Measurements from ENCODE around the gene ZNF518A. TPM values are rescaled to one million over a fixed set of nuclear protein-coding genes. Genes with fewer than 3 reads are reported as not detected.

The ZNF518A gene
- total RNA-seq (2022) (16.0 and 18.5 TPM in 2 replicates), Bru-seq, nascent RNA (percentile 85 among the genes with signal in this experiment), BruChase-seq, experiment 1, labeled RNA remaining after a 6-hour chase (percentile 93 among the genes with signal in this experiment), BruChase-seq, experiment 2, labeled RNA remaining after a 2-hour chase (percentile 97 among the genes with signal in this experiment)
- long read RNA-seq, partial matches to known transcripts = 0 of 4 reads
- long read RNA-seq, other reads (novel, unspliced or antisense) = 4 of 4 reads

- H3K27me3 Mint-ChIP-seq (ENCODE audit: unreplicated experiment) = no peaks in the 10 kb centered on the region
- DNase-seq = peak; percentile 83
- no peak for TF ChIP-seq CTCF (IDR thresholded peaks at IDR 0.05; ENCODE audit: unreplicated experiment)
- no peaks in the 10 kb centered on the region for H3K4me1 Mint-ChIP-seq (ENCODE audit: low read depth, unreplicated experiment)
- TSS peak; percentile 98 for BruUV-seq (replicated peaks)
- peaks cover 28% of the 10 kb centered on the region for H3K36me3 Mint-ChIP-seq (ENCODE audit: insufficient read depth, unreplicated experiment)
- no peaks in the 10 kb centered on the region for H3K9me3 Mint-ChIP-seq (ENCODE audit: low read depth, unreplicated experiment)
- peak within 1 kb of the TSS; percentile 94 for H3K27ac Mint-ChIP-seq (ENCODE audit: unreplicated experiment)
- intact Hi-C loops (cut with micrococcal nuclease; ENCODE audit: unreplicated experiment) = loop anchor here (2.0 kb wide), 1 partner anchor 41 kb away; no protein-coding TSS in a partner anchor
- CTCF ChIA-PET = interaction anchor here (1.3 kb wide), 1 partner anchor 86 kb away, joined by 5 read pairs; the partner anchor contains the start of gene CCNJ
- peak within 1 kb of the TSS; percentile 89 for H3K4me3 Mint-ChIP-seq (ENCODE audit: low read depth, unreplicated experiment)
These were observed at the start of gene ZNF518A for GRCh38 chr10:96129387-96130325. Gene ZNF518A, plus strand, starts transcription at chr10:96130297. Its CDS starts 26,026 bp downstream, at chr10:96156323.

GRCh38 chr10:96082153-96082552, 47.9 kb upstream of the ZNF518A start:
- no peaks in the 10 kb centered on the region for H3K4me1 Mint-ChIP-seq (ENCODE audit: low read depth, unreplicated experiment)
- H3K9me3 Mint-ChIP-seq (ENCODE audit: low read depth, unreplicated experiment) = no peaks in the 10 kb centered on the region
- no peaks in the 10 kb centered on the region for H3K36me3 Mint-ChIP-seq (ENCODE audit: insufficient read depth, unreplicated experiment)
- no peak overlapping the region for H3K4me3 Mint-ChIP-seq (ENCODE audit: low read depth, unreplicated experiment)
- no peak for TF ChIP-seq CTCF (IDR thresholded peaks at IDR 0.05; ENCODE audit: unreplicated experiment)
- no peak overlapping the region for H3K27ac Mint-ChIP-seq (ENCODE audit: unreplicated experiment)
- intact Hi-C loops (cut with micrococcal nuclease; ENCODE audit: unreplicated experiment) = no loop called here
- no peak for DNase-seq
- BruUV-seq (replicated peaks) = no TSS peak
- CTCF ChIA-PET = no interaction called here
- H3K27me3 Mint-ChIP-seq (ENCODE audit: unreplicated experiment) = no peaks in the 10 kb centered on the region

GRCh38 chr10:96082748-96083147, 47.3 kb upstream of the ZNF518A start:
- no peak overlapping the region for H3K27ac Mint-ChIP-seq (ENCODE audit: unreplicated experiment)
- no peak overlapping the region for H3K4me3 Mint-ChIP-seq (ENCODE audit: low read depth, unreplicated experiment)
- no TSS peak for BruUV-seq (replicated peaks)
- DNase-seq = no peak
- H3K4me1 Mint-ChIP-seq (ENCODE audit: low read depth, unreplicated experiment) = no peaks in the 10 kb centered on the region
- H3K9me3 Mint-ChIP-seq (ENCODE audit: low read depth, unreplicated experiment) = no peaks in the 10 kb centered on the region
- no peak for TF ChIP-seq CTCF (IDR thresholded peaks at IDR 0.05; ENCODE audit: unreplicated experiment)
- intact Hi-C loops (cut with micrococcal nuclease; ENCODE audit: unreplicated experiment) = no loop called here
- H3K27me3 Mint-ChIP-seq (ENCODE audit: unreplicated experiment) = no peaks in the 10 kb centered on the region
- no peaks in the 10 kb centered on the region for H3K36me3 Mint-ChIP-seq (ENCODE audit: insufficient read depth, unreplicated experiment)
- CTCF ChIA-PET = no interaction called here

GRCh38 chr10:96089116-96089515, 41.0 kb upstream of the ZNF518A start:
- Mint-ChIP-seq H3K9me3 (ENCODE audit: low read depth, unreplicated experiment) (no peaks in the 10 kb centered on the region), H3K36me3 (ENCODE audit: insufficient read depth, unreplicated experiment) (peaks cover 10% of the 10 kb centered on the region), H3K27ac (ENCODE audit: unreplicated experiment) (peak overlapping the region; percentile 94), H3K4me1 (ENCODE audit: low read depth, unreplicated experiment) (no peaks in the 10 kb centered on the region), H3K27me3 (ENCODE audit: unreplicated experiment) (peaks cover 19% of the 10 kb centered on the region), H3K4me3 (ENCODE audit: low read depth, unreplicated experiment) (peak overlapping the region; percentile 73)
- BruUV-seq (replicated peaks) = no TSS peak
- no peak for DNase-seq
- intact Hi-C loops (cut with micrococcal nuclease; ENCODE audit: unreplicated experiment) = loop anchor here (2.0 kb wide), 1 partner anchor 42 kb away; the partner anchor contains the start of gene ZNF518A
- CTCF ChIA-PET = interaction anchor here (0.5 to 1.6 kb wide), 3 partner anchors 41 to 588 kb away, joined by 3 to 5 read pairs (median 3); no protein-coding TSS in a partner anchor
- no peak for TF ChIP-seq CTCF (IDR thresholded peaks at IDR 0.05; ENCODE audit: unreplicated experiment)
